Keratinocyte (primary cell): ENCODE data around the gene ZNF148. TPM values are rescaled to one million over a fixed set of nuclear protein-coding genes. Genes with fewer than 3 reads are reported as not detected.

Source experiments
- DNase-seq: peaks from one replicate; pipeline ENCODE4 v3.0.0-alpha.2; 2011; ENCODE audit warnings: low read depth, missing footprints, low spot score
- FAIRE-seq: peaks from 2 replicates; lab custom pipeline; 2011; peaks lifted over from hg19 to GRCh38; lab: Jason Lieb, UNC
- H2AFZ ChIP-seq: 2 replicates; pipeline ENCODE4 v1.6.0; 2012; ENCODE audit warnings: low read length, control low read depth, inconsistent platforms; ENCODE audit not compliant: control insufficient read depth
- H3K27ac ChIP-seq: 2 replicates; pipeline ENCODE4 v1.5.1; 2011; ENCODE audit warnings: low read length; ENCODE audit not compliant: control insufficient read depth, insufficient read depth
- H3K27me3 ChIP-seq: 3 replicates; pipeline ENCODE4 v1.6.0; 2011; ENCODE audit warnings: low read length; ENCODE audit not compliant: control insufficient read depth, insufficient read depth; ENCODE audit errors: extremely low read depth
- H3K36me3 ChIP-seq, 2 experiments: 2 replicates in 1 of 2; 3 replicates in 1 of 2; pipeline ENCODE4 v1.5.1; 2011; ENCODE audit warnings: low read length in 2 of 2, mild to moderate bottlenecking in 1 of 2; ENCODE audit not compliant: control insufficient read depth in 2 of 2, insufficient read depth in 2 of 2; ENCODE audit errors: extremely low read depth in 1 of 2
- H3K4me1 ChIP-seq: 3 replicates; pipeline ENCODE4 v1.5.1; 2011; ENCODE audit warnings: low read length; ENCODE audit not compliant: control insufficient read depth, insufficient read depth; ENCODE audit errors: extremely low read depth
- H3K4me2 ChIP-seq: 3 replicates; pipeline ENCODE4 v1.6.0; 2011; ENCODE audit warnings: low read depth, low read length; ENCODE audit not compliant: control insufficient read depth, insufficient read depth; ENCODE audit errors: extremely low read depth
- H3K4me3 ChIP-seq, 3 experiments: fragments of 200-600 bp in 1 of 3; sonication (generic) in 1 of 3; 2 replicates in 2 of 3; 3 replicates in 1 of 3; pipeline ENCODE4 v1.5.1; 2011 to 2016; ENCODE audit warnings: low read length in 3 of 3, mild to moderate bottlenecking in 3 of 3, control low read depth in 2 of 3, inconsistent platforms in 1 of 3, low read depth in 1 of 3, mixed read lengths in 1 of 3, mixed run types in 1 of 3, moderate library complexity in 1 of 3; ENCODE audit not compliant: control insufficient read depth in 2 of 3, insufficient read depth in 2 of 3; ENCODE audit errors: extremely low read depth in 1 of 3
- H3K79me2 ChIP-seq: 2 replicates; pipeline ENCODE4 v1.6.0; 2012; ENCODE audit warnings: low read length; ENCODE audit not compliant: control insufficient read depth, insufficient read depth
- H3K9ac ChIP-seq: 3 replicates; pipeline ENCODE4 v1.6.0; 2011; ENCODE audit warnings: low read length; ENCODE audit not compliant: control insufficient read depth, insufficient read depth; ENCODE audit errors: extremely low read depth
- H3K9me1 ChIP-seq: 3 replicates; pipeline ENCODE4 v1.6.0; 2011; ENCODE audit warnings: low read length; ENCODE audit not compliant: control insufficient read depth, insufficient read depth; ENCODE audit errors: extremely low read depth
- H3K9me3 ChIP-seq: 2 replicates; pipeline ENCODE4 v1.5.1; 2012; ENCODE audit warnings: low read depth, low read length; ENCODE audit not compliant: control insufficient read depth
- H4K20me1 ChIP-seq: 3 replicates; pipeline ENCODE4 v1.6.0; 2011; ENCODE audit warnings: low read length; ENCODE audit not compliant: control insufficient read depth, insufficient read depth; ENCODE audit errors: extremely low read depth
- EZH2 ChIP-seq: IDR thresholded peaks from one replicate; pipeline ENCODE4 v1.6.1; 2012; ENCODE audit warnings: inconsistent platforms, mild to moderate bottlenecking, low read length, moderate library complexity
- dilution Hi-C: fragments of 300-500 bp; cut with MboI; formaldehyde crosslinking; loops from one replicate; pipeline ENCODE4 v1.7.0; 2020; ENCODE audit warnings: low sequenced_read_pairs; ENCODE audit not compliant: extremely low pct_ligation_motif_present
- polyA plus RNA-seq, 5 experiments: library from polyadenylated mRNA; depleted of rRNA in 3 of 5; stranded (reverse) in 3 of 5; stranded (forward) in 1 of 5; unstranded in 1 of 5; fragments of >200 nt; gene quantifications; 1 replicate in 1 of 5; 2 replicates in 3 of 5; 3 replicates in 1 of 5; pipeline versions ENCODE4 v1.2.1 to v1.2.3, GENCODE V29; 2011 to 2012; ENCODE audit warnings: missing spikeins in 2 of 5, low read depth in 1 of 5, low replicate concordance in 1 of 5
- TF ChIP-seq, protein P1 (sequence below), 3 experiments: IDR thresholded peaks in 1 of 3; conservative IDR thresholded peaks in 1 of 3; optimal IDR thresholded peaks in 1 of 3; 2 replicates in 2 of 3; 3 replicates in 1 of 3; pipeline versions ENCODE3 to v1.5.1; 2011; ENCODE audit warnings: low read length in 3 of 3, mild to moderate bottlenecking in 3 of 3, moderate library complexity in 2 of 3, control low read depth in 1 of 3, inconsistent platforms in 1 of 3; ENCODE audit not compliant: insufficient read depth in 2 of 3; ENCODE audit errors: extremely low read depth in 1 of 3

ZNF148 gene
- polyA plus RNA-seq, 1 donor (not counting 4 experiments of a cell fraction or from before 2014, with no cell fraction given), result 21.4 TPM

DNA sequence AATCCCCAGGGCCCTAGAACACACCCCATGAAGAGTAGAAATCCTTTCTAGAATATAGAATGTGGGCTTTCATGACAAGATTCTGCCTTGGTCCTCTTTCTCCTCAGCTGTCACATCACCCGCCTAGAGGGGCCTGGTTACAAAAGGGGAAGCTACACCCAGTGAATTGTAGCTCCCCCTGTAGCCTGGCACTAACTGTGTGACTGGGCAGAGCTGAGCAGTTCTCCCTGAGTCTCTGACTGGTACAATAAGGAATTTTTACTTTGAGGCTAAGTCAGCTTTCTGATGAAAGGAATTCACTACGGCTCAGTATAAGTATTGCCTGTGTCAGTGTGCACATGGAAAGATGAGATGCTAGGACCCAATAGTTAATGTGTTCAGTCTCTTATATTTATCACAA is 28.7 kb upstream of the ZNF148 start:
- H2AFZ ChIP-seq, result no peak overlapping the region
- no peaks in the 10 kb centered on the region for H3K79me2 ChIP-seq
- H3K27me3 ChIP-seq, result peaks cover 3% of the 10 kb centered on the region
- no peaks in the 10 kb centered on the region for H3K9me3 ChIP-seq
- DNase-seq (no peak), FAIRE-seq (no peak)
- no peaks in the 10 kb centered on the region for H4K20me1 ChIP-seq
- no peak overlapping the region for H3K9ac ChIP-seq
- dilution Hi-C loops, result no loop called here
- no peaks in the 10 kb centered on the region for H3K4me1 ChIP-seq
- no peak overlapping the region for H3K4me2 ChIP-seq
- no peak overlapping the region for H3K4me3 ChIP-seq
- no peaks in the 10 kb centered on the region for H3K36me3 ChIP-seq
- H3K27ac ChIP-seq, result no peak overlapping the region
- no peak for TF ChIP-seq EZH2
- TF ChIP-seq, protein P1, sequence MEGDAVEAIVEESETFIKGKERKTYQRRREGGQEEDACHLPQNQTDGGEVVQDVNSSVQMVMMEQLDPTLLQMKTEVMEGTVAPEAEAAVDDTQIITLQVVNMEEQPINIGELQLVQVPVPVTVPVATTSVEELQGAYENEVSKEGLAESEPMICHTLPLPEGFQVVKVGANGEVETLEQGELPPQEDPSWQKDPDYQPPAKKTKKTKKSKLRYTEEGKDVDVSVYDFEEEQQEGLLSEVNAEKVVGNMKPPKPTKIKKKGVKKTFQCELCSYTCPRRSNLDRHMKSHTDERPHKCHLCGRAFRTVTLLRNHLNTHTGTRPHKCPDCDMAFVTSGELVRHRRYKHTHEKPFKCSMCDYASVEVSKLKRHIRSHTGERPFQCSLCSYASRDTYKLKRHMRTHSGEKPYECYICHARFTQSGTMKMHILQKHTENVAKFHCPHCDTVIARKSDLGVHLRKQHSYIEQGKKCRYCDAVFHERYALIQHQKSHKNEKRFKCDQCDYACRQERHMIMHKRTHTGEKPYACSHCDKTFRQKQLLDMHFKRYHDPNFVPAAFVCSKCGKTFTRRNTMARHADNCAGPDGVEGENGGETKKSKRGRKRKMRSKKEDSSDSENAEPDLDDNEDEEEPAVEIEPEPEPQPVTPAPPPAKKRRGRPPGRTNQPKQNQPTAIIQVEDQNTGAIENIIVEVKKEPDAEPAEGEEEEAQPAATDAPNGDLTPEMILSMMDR (optimal IDR thresholded peaks at IDR 0.05 in 1 of 3, IDR thresholded peaks at IDR 0.05 in 1 of 3, conservative IDR thresholded peaks at IDR 0.05 in 1 of 3; ENCODE audit: extremely low read depth in 1 of 3, insufficient read depth in 2 of 3, low read length in 3 of 3), result peak in 1 of 3 experiments; percentile 19
- no peaks in the 10 kb centered on the region for H3K9me1 ChIP-seq

DNA sequence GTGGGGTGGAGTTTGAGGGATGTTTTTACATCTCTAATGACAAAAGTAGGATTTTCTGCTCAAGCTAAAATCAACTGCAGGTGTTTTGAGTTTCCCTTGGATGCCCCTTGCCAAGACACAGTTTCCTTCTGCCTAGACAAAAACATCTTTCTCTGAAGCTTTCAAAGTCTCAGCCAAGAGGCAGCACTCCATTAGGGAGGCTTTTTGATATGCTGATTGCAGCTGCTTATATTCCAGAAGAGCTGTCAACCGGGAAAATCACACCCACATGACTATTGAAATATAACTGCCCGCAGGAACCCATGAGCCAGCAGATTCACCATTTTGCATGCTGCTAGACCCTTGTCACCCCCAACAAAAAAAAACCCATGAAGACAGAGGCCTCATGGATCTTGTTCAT is 27.5 kb upstream of the ZNF148 start:
- TF ChIP-seq, protein P1 (optimal IDR thresholded peaks at IDR 0.05 in 1 of 3, IDR thresholded peaks at IDR 0.05 in 1 of 3, conservative IDR thresholded peaks at IDR 0.05 in 1 of 3; ENCODE audit: extremely low read depth in 1 of 3, insufficient read depth in 2 of 3, low read length in 3 of 3), result no peak
- no peak for TF ChIP-seq EZH2
- dilution Hi-C loops, result no loop called here
- Histone ChIP-seq H3K9me3 (no peaks in the 10 kb centered on the region), H3K4me3 (no peak overlapping the region), H4K20me1 (no peaks in the 10 kb centered on the region), H3K9me1 (no peaks in the 10 kb centered on the region), H3K4me2 (no peak overlapping the region), H3K36me3 (no peaks in the 10 kb centered on the region), H3K27me3 (peaks cover 2% of the 10 kb centered on the region), H3K9ac (no peak overlapping the region), H2AFZ (no peak overlapping the region), H3K4me1 (no peaks in the 10 kb centered on the region), H3K27ac (no peak overlapping the region), H3K79me2 (no peaks in the 10 kb centered on the region)
- no peak for FAIRE-seq
- no peak for DNase-seq
